Measurements from ENCODE around the gene ASCL2.

GRCh38 chr11:2249189-2249916 is 21.0 kb downstream of the ASCL2 start:
- TF ChIP-seq CTCF (IDR thresholded peaks at IDR 0.05) = no peak
- TF ChIP-seq POLR2A (IDR thresholded peaks at IDR 0.05) = no peak
